ENCODE results near the gene LIN7C.

GRCh38 chr11:27520226-27520625 is 13.7 kb upstream of the LIN7C start:
- TF ChIP-seq CTCF (IDR thresholded peaks at IDR 0.05; ENCODE audit: poor library complexity, severe bottlenecking) (no peak), EP300 (conservative IDR thresholded peaks at IDR 0.05; ENCODE audit: poor library complexity, severe bottlenecking) (no peak), SMC3 (conservative IDR thresholded peaks at IDR 0.05; ENCODE audit: poor library complexity) (no peak), REST (IDR thresholded peaks at IDR 0.05; ENCODE audit: borderline replicate concordance) (no peak)
